ENCODE data around the gene SCN1B. TPM values are rescaled to one million over a fixed set of nuclear protein-coding genes. Genes with fewer than 3 reads are reported as not detected.

SCN1B gene
- total and polyA plus RNA-seq, 2 of the 13 experiments (the other 11 are each of a cell fraction or from before 2014, with no cell fraction given), result 2.7 to 20.1 TPM

DNA sequence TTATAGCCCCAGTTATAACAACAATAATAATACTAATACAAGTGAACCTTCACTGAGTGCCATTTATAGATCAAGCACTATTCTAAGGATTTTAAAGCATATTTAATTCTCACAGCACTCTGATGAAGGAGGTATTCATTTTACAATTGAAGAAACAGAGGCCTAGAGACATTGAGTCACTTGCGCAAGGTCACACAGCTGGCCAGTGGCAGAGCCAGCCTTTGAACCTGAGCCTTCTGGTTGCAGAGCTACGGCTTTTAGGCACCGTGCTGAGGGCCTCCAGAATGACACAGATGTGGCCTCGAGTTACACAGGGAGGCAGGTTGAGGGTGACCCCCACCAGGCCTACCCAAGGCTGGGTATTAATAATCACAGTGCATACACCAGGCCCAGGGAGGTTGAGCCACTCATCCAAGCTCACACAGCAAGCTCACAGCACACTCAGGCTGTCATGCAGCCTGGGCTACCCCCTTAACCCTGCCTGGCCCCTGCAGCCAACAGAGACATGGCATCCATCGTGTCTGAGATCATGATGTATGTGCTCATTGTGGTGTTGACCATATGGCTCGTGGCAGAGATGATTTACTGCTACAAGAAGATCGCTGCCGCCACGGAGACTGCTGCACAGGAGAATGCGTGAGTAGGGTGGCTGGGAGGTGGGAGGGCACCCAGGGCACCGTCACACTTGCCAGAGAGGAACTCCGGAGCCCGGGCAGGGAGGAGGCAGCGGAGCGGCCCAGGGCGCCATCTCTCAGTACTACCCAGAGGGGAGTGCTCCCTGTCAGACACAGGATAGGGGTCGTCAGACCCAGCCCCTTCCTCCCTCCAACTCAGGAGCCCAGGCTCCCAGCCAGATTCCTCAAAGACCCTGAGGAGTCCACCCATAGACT is 8.6 kb downstream of the SCN1B start (continued):
- TF ChIP-seq TEAD3 (CRISPR knock-in tag; optimal IDR thresholded peaks at IDR 0.05; ENCODE audit: borderline replicate concordance), result peak; percentile 12
- TF ChIP-seq ZNF572 (CRISPR knock-in tag; IDR thresholded peaks at IDR 0.05), result 0 out of 2 replicates have a peak, but pooled peaks have one; percentile 62
- peak; percentile 75; the same call in 1 of the 2 replicates for TF ChIP-seq ZBTB38 (CRISPR knock-in tag; IDR thresholded peaks at IDR 0.05)
- TF ChIP-seq PAWR (CRISPR knock-in tag; IDR thresholded peaks at IDR 0.05; ENCODE audit: borderline replicate concordance), result 0 out of 2 replicates have a peak, but pooled peaks have one; percentile 21
- TF ChIP-seq ZNF768 (CRISPR knock-in tag; IDR thresholded peaks at IDR 0.05), result peak; percentile 99
- no peak for TF ChIP-seq PRDM15 (CRISPR knock-in tag; IDR thresholded peaks at IDR 0.05)
- TF ChIP-seq, protein P1, sequence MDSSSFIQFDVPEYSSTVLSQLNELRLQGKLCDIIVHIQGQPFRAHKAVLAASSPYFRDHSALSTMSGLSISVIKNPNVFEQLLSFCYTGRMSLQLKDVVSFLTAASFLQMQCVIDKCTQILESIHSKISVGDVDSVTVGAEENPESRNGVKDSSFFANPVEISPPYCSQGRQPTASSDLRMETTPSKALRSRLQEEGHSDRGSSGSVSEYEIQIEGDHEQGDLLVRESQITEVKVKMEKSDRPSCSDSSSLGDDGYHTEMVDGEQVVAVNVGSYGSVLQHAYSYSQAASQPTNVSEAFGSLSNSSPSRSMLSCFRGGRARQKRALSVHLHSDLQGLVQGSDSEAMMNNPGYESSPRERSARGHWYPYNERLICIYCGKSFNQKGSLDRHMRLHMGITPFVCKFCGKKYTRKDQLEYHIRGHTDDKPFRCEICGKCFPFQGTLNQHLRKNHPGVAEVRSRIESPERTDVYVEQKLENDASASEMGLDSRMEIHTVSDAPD (CRISPR knock-in tag; IDR thresholded peaks at IDR 0.05), result 0 out of 2 replicates have a peak, but pooled peaks have one; percentile 42
- TF ChIP-seq ZMYM3 (CRISPR knock-in tag; IDR thresholded peaks at IDR 0.05), result peak; percentile 82
- TF ChIP-seq, protein P2, sequence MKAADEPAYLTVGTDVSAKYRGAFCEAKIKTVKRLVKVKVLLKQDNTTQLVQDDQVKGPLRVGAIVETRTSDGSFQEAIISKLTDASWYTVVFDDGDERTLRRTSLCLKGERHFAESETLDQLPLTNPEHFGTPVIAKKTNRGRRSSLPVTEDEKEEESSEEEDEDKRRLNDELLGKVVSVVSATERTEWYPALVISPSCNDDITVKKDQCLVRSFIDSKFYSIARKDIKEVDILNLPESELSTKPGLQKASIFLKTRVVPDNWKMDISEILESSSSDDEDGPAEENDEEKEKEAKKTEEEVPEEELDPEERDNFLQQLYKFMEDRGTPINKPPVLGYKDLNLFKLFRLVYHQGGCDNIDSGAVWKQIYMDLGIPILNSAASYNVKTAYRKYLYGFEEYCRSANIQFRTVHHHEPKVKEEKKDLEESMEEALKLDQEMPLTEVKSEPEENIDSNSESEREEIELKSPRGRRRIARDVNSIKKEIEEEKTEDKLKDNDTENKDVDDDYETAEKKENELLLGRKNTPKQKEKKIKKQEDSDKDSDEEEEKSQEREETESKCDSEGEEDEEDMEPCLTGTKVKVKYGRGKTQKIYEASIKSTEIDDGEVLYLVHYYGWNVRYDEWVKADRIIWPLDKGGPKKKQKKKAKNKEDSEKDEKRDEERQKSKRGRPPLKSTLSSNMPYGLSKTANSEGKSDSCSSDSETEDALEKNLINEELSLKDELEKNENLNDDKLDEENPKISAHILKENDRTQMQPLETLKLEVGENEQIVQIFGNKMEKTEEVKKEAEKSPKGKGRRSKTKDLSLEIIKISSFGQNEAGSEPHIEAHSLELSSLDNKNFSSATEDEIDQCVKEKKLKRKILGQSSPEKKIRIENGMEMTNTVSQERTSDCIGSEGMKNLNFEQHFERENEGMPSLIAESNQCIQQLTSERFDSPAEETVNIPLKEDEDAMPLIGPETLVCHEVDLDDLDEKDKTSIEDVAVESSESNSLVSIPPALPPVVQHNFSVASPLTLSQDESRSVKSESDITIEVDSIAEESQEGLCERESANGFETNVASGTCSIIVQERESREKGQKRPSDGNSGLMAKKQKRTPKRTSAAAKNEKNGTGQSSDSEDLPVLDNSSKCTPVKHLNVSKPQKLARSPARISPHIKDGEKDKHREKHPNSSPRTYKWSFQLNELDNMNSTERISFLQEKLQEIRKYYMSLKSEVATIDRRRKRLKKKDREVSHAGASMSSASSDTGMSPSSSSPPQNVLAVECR (CRISPR knock-in tag; IDR thresholded peaks at IDR 0.05; ENCODE audit: borderline replicate concordance), result 0 out of 2 replicates have a peak, but pooled peaks have one; percentile 22
- no peak for TF ChIP-seq MED1 (CRISPR knock-in tag; IDR thresholded peaks at IDR 0.05)
- no peak for TF ChIP-seq DRAP1 (CRISPR knock-in tag; IDR thresholded peaks at IDR 0.05)
- TF ChIP-seq, protein P3, sequence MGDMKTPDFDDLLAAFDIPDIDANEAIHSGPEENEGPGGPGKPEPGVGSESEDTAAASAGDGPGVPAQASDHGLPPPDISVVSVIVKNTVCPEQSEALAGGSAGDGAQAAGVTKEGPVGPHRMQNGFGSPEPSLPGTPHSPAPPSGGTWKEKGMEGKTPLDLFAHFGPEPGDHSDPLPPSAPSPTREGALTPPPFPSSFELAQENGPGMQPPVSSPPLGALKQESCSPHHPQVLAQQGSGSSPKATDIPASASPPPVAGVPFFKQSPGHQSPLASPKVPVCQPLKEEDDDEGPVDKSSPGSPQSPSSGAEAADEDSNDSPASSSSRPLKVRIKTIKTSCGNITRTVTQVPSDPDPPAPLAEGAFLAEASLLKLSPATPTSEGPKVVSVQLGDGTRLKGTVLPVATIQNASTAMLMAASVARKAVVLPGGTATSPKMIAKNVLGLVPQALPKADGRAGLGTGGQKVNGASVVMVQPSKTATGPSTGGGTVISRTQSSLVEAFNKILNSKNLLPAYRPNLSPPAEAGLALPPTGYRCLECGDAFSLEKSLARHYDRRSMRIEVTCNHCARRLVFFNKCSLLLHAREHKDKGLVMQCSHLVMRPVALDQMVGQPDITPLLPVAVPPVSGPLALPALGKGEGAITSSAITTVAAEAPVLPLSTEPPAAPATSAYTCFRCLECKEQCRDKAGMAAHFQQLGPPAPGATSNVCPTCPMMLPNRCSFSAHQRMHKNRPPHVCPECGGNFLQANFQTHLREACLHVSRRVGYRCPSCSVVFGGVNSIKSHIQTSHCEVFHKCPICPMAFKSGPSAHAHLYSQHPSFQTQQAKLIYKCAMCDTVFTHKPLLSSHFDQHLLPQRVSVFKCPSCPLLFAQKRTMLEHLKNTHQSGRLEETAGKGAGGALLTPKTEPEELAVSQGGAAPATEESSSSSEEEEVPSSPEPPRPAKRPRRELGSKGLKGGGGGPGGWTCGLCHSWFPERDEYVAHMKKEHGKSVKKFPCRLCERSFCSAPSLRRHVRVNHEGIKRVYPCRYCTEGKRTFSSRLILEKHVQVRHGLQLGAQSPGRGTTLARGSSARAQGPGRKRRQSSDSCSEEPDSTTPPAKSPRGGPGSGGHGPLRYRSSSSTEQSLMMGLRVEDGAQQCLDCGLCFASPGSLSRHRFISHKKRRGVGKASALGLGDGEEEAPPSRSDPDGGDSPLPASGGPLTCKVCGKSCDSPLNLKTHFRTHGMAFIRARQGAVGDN (CRISPR knock-in tag; IDR thresholded peaks at IDR 0.05), result peak; percentile 49; the same call in 1 of the 2 replicates
